T-helper 1 cell (primary cell): Measurements from ENCODE around the gene OVOL3.
"Not testable (repeated sequence)": the region's sequence is repeated elsewhere in the genome, so short reads cannot be mapped to it uniquely, and the experiment has no call there.

Experiments used
- DNase-seq, 5 donors: peaks; one replicate each; pipeline ENCODE4 v3.0.0-alpha.2; 2012 to 2020

The OVOL3 gene

DNA sequence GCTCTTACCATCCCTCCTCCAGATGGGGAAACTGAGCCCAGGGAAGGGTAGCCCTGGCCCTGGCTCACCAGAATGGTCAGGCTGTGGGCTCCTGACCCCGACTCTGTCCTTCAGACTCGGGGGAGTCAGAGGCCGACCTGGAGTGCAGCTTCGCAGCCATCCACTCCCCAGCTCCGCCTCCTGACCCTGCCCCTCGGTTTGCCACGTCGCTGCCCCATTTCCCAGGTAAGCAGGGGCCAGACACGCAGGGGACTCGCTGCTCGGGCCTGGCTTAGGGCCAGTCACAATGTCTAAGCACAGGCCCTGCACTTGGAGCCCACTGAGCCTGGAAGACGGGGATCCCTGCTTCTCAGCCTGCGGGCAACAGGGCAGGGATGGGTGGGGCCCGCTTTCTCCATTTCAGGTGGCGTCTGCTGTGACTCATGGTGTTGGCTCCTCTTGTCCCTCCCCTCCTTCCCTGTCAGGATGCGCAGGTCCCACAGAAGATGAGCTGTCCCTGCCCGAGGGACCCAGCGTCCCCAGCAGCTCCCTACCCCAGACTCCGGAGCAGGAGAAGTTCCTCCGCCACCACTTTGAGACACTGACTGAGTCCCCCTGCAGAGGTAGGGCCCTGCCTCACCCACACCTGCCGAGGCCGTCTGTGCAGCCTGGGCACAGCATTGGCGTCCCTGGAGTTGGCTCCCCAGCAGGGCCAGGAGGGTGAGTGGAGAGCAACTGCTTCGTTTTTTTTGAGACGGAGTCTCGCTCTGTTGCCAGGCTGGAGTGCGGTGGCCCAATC is 9.2 kb upstream of the OVOL3 start:
- no peak for DNase-seq

DNA sequence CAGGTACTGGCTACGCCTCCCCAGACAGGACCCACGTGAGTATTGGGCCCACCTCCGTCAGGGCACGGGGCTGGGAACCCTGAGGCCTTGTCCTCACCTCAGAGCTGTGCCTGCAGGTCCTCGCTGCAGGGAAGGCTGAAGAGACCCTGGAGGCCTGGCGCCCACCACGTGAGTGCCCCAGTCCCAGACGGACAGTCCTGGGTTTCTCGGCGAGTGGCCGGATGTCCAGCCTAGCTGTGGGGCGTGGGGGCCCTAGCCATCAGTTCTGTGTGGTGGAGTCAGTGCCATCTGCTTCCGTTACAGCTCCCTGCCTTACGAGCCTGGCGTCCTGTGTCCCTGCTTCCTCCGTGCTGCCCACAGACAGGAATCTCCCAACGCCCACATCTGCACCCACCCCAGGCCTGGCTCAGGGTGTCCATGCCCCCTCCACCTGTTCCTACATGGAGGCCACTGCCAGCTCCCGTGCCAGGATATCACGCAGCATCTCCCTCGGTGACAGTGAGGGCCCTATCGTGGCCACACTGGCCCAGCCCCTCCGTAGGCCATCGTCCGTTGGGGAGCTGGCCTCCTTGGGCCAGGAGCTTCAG is 7.8 kb upstream of the OVOL3 start:
- no peak for DNase-seq

- DNase-seq, result no peak
Observed at GRCh38 chr19:36103842-36104552, 6.9 kb upstream of the OVOL3 start.

DNA sequence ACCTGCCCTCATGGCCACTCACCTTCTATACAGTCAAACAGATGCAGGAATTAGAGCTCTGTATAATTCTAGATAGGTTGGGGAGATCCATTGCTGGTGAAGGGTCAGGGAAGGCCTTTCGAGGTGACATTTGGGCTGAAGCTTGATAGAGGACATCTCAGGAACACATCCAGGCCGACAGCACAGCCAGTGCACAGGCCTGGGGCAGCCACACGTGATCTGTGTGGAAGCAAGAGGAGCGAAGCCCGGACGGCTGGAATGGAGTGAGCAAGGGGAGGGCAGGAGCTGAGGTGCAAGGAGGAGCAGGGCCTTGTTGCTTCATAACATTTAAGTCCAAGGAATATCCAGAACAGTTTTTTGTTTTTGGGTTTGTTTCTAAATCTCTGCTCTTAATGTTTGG is 4.5 kb upstream of the OVOL3 start:
- no peak for DNase-seq

DNA sequence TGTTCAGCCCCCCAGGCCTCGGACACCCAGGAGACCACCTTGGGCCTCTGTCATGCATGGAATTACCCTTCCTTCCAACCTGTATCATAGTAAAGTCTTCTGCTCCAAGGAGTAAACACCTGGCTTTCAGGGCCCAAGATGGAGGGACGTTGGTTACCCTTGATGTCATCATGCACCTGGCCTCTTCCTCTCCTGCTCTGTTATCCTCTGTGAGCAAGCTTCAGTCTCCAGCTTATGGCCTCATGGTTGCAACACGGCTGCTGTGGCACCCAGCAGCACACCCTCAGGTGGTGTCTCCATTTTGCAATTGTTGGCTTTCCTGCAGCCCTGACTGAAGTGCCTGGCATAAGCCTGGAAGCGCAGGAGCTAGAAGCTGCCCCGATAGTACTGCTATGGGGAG is 4.0 kb upstream of the OVOL3 start:
- no peak for DNase-seq

DNA sequence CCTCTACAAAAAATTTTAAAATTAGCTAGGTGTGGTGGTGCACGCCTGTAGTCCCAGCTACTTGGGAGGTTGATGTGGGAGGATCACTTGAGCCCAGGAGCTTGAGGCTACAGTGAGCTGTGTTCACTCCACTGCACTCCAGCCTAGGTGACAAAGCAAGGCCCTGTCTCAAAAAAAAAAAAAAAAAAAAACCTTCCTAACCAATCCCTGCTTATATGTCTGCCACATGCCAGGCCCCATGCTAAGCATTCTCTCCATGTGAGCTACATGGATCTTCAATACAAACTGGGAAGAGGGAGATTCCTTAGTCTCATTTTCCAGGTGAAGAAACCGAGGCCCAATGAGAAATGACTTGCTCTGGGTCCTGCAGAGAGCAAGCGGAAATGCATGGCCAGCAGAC is 2.3 kb upstream of the OVOL3 start:
- no peak for DNase-seq

DNA sequence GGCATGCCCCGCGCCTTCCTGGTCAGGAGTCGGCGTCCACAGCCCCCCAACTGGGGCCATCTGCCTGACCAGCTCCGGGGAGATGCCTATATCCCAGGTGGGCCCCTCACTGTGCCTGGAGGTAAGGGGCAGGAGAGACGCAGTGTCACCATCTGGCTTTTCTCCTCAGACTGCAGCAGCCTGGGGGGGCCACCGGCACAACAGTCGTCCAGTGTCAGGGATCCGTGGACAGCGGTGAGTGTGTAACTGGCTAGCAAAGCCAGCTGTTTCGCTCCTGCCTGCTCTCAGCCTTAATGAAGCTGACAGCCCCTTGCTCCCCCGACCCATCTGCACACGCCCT is 227 bp downstream of the OVOL3 start:
- no peak for DNase-seq

DNA sequence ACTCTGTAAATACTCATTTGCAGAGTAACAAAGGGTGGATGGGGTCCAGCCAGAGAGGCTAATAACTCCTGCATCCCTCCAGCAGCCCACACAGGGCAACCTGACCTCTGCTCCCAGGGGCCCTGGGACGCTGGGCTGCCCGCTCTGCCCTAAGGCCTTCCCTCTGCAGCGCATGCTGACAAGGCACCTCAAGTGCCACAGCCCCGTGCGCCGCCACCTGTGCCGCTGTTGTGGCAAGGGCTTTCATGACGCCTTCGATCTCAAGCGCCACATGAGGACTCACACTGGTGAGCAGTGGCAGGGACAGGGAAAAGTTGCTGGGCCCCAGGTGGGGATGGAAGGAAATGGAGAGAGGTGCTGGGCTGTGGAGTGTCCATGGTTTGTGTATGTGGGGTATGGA is 1.7 kb downstream of the OVOL3 start:
- no peak for DNase-seq

GRCh38 chr19:36113425-36113824 is 2.5 kb downstream of the OVOL3 start:
- DNase-seq, result no peak

DNA sequence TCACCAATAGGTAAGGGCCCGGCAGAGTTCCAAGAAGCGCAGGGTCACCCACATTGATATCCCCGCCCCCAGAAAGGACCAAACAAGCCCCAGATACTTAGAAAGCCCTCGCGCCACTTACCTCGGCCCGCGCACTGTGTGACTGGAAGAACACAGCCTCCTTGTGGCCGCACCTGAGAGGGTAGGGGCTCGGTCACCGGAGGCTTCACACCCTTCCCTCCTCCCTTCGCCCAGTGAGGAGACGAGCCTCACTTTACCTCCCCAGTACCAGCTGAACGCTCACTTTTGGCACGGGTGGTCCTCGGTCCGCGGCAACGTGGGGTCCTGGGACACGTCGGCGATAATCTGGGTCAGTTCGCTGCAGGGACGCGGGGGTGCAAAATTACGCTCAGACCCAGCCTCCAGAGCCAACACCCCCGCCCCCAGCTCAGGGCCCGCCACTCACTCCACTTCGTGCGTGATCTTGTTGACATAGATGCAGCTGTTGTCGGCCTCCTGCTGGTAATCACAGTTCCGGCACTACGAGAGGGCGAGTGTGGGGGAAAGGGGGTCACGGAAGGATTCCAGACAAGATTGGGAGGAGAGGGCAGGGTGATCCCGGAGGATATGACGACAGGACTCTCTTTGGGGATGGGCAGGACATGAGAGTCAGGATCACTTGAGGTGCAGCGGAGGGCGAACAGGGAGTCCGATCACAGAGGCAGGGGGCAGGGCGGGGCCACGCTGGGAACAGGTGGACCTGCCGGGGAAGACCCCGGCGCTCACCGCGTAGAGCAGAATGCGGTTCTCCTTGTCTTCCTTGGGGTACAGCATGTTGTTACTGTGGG is 3.2 kb downstream of the OVOL3 start:
- DNase-seq, result peak in 1 of 5 donors; percentile 13

- DNase-seq, result peak; percentile 97 to 100 (median 99)
Observed at GRCh38 chr19:36114721-36115452, 3.9 kb downstream of the OVOL3 start, which contains the start of gene POLR2I. Gene POLR2I, minus strand, starts transcription at chr19:36114875. Its CDS starts 19 bp downstream, at chr19:36114856.

DNA sequence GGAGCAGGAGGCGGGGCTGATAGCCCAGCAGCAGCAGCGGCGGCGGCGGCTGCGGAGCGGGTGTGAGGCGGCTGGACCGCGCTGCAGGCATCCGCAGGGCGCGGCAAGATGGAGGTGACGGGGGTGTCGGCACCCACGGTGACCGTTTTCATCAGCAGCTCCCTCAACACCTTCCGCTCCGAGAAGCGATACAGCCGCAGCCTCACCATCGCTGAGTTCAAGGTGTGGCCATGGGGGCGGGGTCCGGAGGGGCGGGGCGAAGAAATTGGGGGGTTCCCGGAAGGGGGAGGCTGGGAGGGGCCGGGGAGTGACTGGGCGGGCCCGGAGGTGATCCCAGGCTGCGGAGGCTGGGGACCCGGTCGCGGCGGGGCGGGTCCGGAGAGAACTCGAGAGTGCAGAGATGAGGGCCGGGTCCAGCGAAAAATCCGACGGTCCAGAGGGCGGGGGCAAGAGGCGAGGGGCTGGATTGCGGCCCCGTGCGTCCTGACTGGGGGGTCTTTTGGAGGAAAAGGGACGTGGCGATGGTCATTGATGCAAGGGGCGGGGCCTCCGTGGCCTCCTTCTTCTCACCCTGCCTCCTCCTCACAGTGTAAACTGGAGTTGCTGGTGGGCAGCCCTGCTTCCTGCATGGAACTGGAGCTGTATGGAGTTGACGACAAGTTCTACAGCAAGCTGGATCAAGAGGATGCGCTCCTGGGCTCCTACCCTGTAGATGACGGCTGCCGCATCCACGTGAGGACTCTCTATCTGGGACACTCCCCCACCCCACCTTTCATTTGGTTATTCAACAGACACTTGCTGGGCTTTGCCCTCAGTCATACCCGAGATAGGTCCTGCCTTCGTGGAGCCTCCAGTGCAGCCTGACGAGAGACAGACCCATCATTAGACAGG is 4.8 kb downstream of the OVOL3 start, which contains the start of gene TBCB:
TSS of gene TBCB (plus strand) at position 16 of the 891 bp plus-strand sequence. CDS start at position 109, 93 bp downstream.
- peak in 4 of 5 donors; percentile 84 to 90 (median 87) for DNase-seq

- DNase-seq, result no peak
Observed at GRCh38 chr19:36116344-36116637, 5.3 kb downstream of the OVOL3 start.

DNA sequence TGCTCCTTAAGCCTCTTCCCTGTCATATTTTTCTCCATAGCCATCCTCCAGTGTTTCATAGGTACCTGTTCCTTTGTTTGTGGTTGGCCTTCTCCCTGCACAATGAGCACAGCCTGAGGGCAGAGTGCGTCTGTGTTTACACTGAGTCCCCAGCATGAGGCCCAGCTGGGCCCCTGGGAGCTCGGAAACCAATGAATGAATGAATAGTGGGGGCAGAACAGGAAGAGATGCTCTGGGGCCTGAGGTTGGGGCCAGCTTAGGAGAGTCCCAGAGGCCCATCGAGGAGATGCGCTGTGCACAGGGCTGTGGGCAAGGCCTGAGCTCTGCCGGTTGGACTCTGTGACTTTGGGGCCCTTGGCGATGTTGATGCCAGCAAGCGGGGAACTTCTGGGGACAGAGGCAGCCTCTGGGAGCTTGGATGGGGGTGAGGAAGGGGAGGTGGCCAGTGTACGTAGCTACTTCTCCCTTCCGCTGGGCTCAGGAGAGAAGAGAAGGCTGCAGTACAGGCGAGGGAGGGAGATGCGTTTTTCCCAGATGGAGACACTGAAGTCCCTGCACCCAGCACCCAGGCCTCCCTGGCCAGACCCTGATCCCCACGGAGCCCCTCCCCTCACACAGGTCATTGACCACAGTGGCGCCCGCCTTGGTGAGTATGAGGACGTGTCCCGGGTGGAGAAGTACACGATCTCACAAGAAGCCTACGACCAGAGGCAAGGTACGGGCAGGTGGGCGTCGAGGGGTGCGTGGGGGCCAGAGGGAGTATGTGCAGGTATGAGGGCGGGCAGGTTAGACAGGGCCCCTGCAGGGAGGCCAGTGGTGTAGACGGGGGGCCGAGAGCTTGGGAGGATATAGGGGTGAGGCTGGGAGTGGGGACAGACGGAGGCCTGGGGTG is 9.4 kb downstream of the OVOL3 start:
- DNase-seq, result no peak

- DNase-seq, result no peak
Observed at GRCh38 chr19:36120984-36121358, 10.0 kb downstream of the OVOL3 start.

- no peak for DNase-seq
Observed at GRCh38 chr19:36121486-36122124, 10.7 kb downstream of the OVOL3 start.

DNA sequence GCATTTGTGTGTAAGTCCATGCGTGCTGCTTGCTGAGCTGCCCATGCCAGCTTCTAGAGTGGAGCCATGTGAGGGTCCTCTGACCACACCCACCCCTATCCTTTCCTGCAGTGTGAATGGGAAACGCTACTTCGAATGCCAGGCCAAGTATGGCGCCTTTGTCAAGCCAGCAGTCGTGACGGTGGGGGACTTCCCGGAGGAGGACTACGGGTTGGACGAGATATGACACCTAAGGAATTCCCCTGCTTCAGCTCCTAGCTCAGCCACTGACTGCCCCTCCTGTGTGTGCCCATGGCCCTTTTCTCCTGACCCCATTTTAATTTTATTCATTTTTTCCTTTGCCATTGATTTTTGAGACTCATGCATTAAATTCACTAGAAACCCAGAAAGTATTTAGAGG is 14.6 kb downstream of the OVOL3 start:
- DNase-seq, result no peak

GRCh38 chr19:36128392-36128736 is 17.4 kb downstream of the OVOL3 start:
- DNase-seq, result no peak

GRCh38 chr19:36131221-36131620 is 20.3 kb downstream of the OVOL3 start:
- DNase-seq, result not testable (repeated sequence)

DNA sequence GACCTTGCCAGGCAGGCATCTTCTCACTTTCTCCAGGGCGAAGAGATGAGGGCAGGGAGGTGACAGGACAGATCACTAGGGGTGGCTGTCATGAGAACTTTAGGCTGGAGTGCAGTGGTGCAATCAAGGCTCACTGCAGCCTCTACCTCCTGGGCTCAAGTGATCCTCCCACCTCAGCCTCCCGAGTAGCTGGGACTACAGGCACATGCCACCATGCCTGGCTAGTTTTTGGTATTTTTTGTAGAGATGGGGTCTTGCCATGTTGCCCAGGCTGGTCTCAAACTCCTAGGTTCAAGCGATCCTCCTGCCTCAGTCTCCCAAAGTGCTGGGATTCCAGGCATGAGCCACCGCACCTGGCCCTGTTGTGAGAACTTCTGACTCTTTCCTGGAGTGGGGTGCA is 23.9 kb downstream of the OVOL3 start:
- DNase-seq, result not testable (repeated sequence)
